ENCODE measurements around the gene C20orf141.
"Not testable (repeated sequence)": the region's sequence is repeated elsewhere in the genome, so short reads cannot be mapped to it uniquely, and the experiment has no call there.

Gene C20orf141

GRCh38 chr20:2799688-2800520 is 14.9 kb upstream of the C20orf141 start:
- no peak for DNase-seq (ENCODE audit: low read depth)

- DNase-seq (ENCODE audit: low read depth) = no peak
These were observed 14.1 kb upstream of the C20orf141 start, which contains the start of gene CPXM1 for GRCh38 chr20:2800521-2801285. Gene CPXM1 (minus strand): TSS chr20:2800627. CDS start chr20:2800572, 55 bp downstream.

- no peak for DNase-seq (ENCODE audit: low read depth)
These were observed 13.5 kb upstream of the C20orf141 start for GRCh38 chr20:2801286-2801728.

- no peak for DNase-seq (ENCODE audit: low read depth)
These were observed 10.6 kb upstream of the C20orf141 start for GRCh38 chr20:2804041-2804828.

GRCh38 chr20:2804852-2805688 is 9.7 kb upstream of the C20orf141 start:
- DNase-seq (ENCODE audit: low read depth) = no peak

GRCh38 chr20:2805689-2806350 is 9.0 kb upstream of the C20orf141 start:
- no peak for DNase-seq (ENCODE audit: low read depth)

GRCh38 chr20:2806351-2806701 is 8.5 kb upstream of the C20orf141 start:
- DNase-seq (ENCODE audit: low read depth) = no peak

GRCh38 chr20:2807019-2807418 is 7.8 kb upstream of the C20orf141 start:
- DNase-seq (ENCODE audit: low read depth) = no peak

GRCh38 chr20:2807929-2808328 is 6.9 kb upstream of the C20orf141 start:
- DNase-seq (ENCODE audit: low read depth) = not testable (repeated sequence)

- DNase-seq (ENCODE audit: low read depth) = no peak
These were observed 5.1 kb upstream of the C20orf141 start for GRCh38 chr20:2809690-2810089.

GRCh38 chr20:2812189-2812588 is 2.6 kb upstream of the C20orf141 start:
- DNase-seq (ENCODE audit: low read depth) = no peak

GRCh38 chr20:2814076-2814475 is 711 bp upstream of the C20orf141 start:
- DNase-seq (ENCODE audit: low read depth) = no peak

GRCh38 chr20:2815242-2815900 is 584 bp downstream of the C20orf141 start:
- no peak for DNase-seq (ENCODE audit: low read depth)

GRCh38 chr20:2816030-2816582 is 1.3 kb downstream of the C20orf141 start, which contains the start of gene TMEM239:
Gene TMEM239 (plus strand): TSS chr20:2816364. CDS start chr20:2816555, 191 bp downstream.
- no peak for DNase-seq (ENCODE audit: low read depth)

GRCh38 chr20:2816583-2817340 is 2.0 kb downstream of the C20orf141 start:
- no peak for DNase-seq (ENCODE audit: low read depth)

GRCh38 chr20:2817341-2817726 is 2.5 kb downstream of the C20orf141 start:
- no peak for DNase-seq (ENCODE audit: low read depth)

GRCh38 chr20:2817891-2818595 is 3.3 kb downstream of the C20orf141 start:
- DNase-seq (ENCODE audit: low read depth) = no peak

- no peak for DNase-seq (ENCODE audit: low read depth)
These were observed 5.5 kb downstream of the C20orf141 start for GRCh38 chr20:2820084-2820895.

All from fibroblast of the conjunctiva (primary cell).